ENCODE data around the gene LRMDA.
"Not testable (repeated sequence)": the region's sequence is repeated elsewhere in the genome, so short reads cannot be mapped to it uniquely, and the experiment has no call there.

Gene LRMDA

DNA sequence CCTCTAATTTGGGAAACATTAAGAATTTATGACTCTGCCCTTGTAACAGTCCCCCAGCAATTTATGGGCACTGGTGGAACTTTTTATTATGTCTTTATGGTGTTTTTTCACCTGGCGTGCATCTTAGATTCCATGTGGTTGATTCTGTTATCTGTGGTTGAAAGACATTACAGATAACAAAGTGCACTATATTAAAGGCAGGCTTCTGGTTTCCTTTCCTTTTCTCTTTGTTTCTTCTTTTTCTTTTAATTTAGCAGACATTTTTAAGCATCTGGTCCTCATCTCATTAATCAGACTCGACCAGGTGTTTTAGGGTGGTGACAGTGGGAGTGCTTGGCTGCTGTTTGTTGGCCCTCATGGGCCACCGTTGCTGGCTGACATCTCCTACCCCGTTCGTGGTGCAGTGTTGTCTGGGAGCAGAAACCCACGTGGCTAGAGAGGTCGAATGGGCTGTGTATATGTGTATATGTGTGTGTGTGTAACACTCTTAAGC, 77.4 kb downstream of the LRMDA start:
- peak; percentile 58 for DNase-seq

DNA sequence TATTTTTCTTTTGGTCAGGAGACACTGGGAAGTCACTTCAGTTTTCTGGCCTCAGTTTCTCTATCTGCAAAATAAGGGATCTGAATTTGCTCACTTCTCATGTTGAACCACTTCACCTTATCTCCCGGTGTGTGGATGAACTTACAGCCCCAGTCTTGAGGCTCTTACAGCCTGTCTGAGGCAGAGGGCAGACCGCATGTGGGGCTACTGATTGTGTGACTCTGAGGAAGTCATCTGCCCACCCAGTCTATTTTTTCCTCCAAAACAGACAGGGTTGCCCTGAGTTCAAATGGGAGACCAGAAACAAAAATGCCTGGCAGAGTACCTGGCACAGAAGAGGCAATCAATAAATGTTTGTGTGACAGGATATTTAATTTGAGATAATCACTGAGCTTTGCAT, 78.3 kb downstream of the LRMDA start:
- DNase-seq: peak; percentile 19

DNA sequence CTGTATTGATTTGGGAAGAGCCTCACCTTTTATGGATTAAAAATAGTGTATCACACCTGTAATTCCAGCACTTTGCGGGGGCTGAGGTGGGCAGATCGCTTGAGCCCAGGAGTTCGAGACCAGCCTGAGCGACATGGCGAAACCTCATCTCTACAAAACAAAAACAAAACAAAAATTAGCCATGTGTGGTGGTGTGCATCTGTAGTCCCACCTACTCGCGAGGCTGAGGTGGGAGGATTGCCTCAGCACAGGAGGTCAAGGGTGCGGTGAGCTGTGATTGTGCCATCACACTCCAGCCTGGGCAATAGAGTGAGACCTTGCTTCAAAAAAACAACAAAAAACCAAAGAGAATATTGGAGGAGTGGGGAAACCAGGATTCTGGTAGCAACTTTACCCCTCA, 79.6 kb downstream of the LRMDA start:
- no peak for DNase-seq

DNA sequence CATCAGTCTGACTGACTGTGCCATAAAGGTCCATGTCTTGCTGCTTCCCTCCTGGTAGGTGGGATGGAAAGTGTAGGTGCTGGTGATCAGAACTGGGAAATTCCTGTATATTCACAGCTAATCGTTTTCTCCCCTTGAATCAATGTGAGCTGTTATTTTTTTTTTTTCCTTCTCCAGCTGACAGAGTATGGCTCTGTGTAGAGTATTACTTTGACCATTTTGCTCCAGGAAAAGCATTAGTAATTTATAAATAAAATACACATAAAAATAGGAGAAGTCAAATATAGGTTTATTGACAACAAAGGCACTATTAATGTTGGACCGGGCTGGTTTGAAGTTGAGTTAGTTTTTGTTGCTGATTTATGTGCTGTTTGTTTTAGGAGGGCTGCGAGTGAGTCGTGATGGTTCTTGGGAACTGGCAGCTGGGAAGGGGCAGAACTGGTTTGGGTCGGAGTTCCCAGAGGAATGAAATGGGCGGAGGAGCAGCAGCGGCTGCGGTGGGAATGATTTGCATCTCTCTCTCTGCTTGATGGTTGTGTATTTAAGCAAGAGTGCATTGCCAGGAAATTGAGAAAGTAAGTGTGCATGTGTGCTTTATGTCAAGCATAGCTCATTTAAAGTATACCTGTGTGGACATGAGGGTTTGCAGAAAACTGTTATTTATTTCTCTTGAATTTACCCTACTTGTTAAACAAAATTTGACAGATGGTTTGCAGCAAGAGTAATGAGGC, 80.9 kb downstream of the LRMDA start:
- no peak for DNase-seq

DNA sequence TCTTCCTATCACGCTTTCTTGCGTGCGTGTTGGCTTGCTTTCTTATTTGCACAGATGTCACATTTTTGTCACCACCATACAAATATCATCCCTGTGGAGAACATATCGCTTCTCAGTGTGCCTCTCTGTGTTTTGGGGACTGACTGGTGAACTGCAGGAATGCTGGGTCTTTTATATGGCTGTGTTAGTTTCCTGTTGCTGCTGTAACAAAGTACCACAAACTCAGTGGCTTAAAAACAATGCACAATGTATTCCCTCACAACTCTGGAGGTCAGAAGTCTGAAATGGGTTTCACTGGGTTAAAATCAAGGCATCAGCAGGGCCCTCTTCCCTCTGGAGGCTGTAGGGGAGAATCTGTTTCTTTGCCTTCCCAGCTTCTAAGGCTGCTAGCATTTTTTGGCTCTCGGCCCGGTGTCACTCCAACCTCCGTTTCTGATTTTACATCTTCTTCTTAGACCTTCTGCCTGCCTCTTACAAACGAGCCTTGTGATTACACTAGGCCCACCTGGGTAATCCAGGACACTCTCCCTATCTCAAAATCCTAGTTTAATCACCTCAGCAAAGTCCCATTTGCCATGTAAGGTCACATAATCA, 82.0 kb downstream of the LRMDA start:
- no peak for DNase-seq

DNA sequence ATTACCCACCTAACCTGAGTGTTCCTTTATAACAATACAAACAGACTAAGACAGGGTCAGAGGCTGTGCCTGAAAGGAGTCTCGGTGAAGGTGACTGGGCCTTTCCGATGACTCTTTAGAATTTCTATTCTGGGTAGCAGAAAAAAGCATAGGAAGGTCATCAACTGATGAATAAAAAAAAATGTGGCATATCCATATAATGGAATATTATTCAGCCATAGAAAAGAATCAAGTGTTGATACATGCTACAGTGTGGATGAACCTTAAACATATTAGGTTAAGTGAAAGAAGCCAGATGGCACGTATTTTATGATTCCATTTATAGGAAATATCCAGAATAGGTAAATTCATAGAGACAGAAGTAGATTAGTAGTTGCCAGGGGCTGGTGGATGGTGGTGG, 83.4 kb downstream of the LRMDA start:
- DNase-seq: no peak

DNA sequence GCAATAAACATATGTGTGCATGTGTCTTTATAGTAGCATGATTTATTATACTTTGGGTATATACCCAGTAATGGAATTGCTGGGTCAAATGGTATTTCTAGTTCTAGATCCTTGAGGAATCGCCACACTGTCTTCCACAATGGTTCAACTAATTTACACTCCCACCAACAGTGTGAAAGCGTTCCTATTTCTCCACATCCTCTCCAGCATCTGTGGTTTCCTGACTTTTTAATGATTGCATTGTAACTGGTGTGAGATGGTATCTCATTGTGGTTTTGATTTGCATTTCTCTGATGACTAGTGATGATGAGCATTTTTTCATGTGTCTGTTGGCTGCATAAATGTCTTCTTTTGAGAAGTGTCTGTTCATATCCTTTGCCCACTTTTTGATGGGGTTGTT, 84.7 kb downstream of the LRMDA start:
- DNase-seq: not testable (repeated sequence)

DNA sequence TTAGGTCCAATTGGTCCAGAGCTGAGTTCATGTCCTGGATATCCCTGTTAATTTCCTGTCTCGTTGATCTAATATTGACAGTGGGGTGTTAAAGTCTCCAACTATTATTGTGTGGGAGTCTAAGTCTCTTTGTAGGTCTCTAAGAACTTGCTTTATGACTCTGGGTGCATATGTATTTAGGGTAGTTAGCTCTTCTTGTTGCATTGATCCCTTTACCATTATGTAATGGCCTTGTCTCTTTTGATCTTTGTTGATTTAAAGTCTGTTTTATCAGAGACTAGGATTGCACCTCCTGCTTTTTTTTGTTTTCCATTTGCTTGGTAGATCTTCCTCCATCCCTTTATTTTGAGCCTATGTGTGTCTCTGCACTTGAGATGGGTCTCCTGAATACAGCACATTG, 87.8 kb downstream of the LRMDA start:
- not testable (repeated sequence) for DNase-seq

DNA sequence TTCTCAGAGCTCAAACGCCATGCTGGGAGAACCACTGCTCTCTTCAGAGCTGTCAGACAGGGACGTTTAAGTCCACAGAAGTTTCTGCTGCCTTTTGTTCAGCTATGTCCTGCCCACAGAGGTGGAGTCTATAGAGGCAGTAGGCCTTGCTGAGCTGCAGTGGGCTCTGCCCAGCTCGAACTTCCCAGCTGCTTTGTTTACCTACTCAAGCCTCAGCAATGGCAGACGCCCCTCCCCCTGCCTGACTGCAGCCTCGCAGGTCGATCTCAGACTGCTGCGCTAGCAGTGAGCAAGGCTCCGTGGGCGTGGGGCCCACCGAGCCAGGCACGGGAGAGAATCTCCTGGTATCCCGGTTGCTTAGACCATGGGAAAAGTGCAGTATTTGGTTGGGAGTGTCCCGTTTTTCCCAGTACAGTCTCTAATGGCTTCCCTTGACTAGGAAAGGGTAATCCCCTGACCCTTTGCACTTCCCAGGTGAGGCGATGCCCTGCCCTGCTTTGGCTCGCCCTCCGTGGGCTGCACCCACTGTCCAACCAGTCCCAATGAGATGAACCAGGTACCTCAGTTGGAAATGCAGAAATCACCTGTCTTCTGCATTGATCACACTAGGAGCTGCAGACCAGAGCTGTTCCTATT, 89.9 kb downstream of the LRMDA start:
- DNase-seq: not testable (repeated sequence)

DNA sequence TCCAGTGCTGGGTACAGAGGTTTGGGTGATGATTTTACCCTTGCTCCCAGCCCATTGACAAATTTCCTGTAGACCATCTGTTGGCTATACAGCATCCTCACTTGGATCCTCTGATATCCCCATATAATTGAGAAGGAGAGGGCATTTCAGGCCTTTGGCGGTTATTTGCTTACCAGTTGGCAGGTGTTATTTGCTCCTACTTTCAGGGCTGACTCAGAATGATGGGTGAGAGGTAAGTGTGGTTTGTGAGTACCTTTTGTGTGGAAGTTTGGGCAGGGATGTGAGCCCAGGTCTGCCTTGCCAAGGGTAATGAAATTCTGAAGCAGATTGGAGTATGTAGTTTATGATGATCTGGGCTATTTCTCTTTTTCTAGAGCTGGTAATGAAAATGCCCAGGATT, 93.6 kb downstream of the LRMDA start:
- no peak for DNase-seq

DNA sequence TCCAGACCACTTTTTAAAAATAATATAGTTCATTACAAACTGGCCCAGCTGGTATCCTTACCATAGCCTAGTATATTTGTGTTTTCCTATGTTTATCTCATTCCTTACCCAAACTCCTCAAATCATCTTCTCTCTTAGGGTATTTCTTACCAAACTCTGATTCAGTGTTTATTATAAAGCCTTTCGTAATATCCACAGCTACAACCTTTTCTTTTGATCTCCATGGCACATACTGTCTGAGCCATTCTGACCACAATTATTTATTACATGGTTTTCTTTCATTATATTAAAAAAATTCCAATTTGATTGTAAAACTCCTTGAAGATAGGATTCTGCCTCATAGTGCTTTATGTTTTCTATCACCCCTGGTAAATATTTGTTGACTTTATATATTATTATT, 94.2 kb downstream of the LRMDA start:
- no peak for DNase-seq

DNA sequence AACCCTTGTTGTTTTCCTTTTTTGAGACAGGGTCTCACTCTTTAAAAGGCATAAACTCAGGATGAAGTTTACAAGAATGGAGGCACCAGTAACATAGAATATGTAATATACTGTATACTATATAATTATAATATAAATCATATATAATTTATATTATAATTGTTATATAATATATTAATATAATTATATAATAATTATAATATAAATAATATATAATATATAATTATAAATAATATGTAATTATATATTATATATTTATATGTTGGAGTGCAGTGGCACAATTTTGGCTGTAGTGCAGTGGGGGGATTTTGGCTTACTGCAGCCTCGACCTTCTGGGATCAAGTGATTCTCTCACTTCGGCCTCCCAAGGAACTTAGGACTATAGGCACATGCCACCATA, 96.1 kb downstream of the LRMDA start:
- DNase-seq: no peak

DNA sequence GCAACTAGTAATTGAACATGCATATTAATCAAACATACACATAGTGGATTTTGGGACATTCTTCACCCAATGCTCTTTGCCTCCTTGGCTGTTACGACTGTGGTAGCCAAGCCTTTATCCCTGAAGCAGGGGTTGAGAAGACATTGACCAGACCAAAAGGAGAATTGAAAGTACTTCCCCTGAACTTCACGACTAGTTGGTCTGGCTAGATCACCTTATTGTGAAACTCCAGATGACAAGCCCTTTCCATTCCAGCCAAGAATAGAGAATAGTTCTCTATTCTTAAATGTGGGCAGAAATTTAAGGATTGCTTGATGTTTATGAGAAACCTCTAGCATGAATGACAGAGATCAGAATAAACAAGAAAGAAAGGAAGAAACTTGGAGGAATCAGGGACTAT, 97.0 kb downstream of the LRMDA start:
- DNase-seq: peak; percentile 9

DNA sequence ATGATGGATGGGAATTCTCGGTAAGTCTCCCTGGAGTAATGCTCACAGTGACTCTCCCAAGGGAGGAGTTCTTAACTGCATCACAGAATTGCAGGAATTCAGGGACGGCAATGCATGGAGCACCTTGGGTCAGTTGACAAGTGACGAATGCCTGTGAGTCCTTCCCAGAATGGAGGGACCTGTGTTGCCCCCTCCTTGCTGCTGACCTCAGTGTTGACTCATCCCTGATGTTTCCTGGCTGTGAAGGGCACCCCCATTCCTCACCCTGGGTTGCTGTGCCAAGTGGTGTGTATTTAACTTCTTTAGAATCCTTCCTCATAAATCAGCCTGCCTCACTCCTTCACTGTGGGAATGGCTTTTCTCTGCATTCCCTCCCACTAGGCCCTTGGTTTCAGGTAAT, 98.9 kb downstream of the LRMDA start:
- no peak for DNase-seq

DNA sequence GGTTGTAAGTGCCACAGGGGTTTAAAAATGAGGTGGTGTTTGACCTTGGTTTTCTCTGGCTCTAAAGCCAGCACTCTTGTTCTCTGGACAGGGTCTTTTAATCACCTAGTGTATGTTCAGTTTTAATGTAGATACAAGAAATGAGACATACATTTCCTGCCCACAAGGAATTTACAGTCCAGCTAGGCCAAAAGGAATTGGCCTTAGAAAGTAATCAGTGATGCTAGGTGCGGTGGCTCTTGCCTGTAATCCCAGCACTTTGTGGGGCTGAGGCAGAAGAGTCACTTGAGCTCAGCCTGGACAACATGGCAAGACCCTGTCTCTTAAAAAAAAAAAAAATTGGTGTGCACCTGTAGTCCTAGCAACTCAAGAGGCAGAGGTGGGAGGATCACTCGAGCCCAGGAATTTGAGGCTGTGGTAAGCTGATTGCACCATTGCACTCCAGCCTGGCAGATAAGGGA, 100.2 kb downstream of the LRMDA start:
- peak; percentile 29 for DNase-seq

DNA sequence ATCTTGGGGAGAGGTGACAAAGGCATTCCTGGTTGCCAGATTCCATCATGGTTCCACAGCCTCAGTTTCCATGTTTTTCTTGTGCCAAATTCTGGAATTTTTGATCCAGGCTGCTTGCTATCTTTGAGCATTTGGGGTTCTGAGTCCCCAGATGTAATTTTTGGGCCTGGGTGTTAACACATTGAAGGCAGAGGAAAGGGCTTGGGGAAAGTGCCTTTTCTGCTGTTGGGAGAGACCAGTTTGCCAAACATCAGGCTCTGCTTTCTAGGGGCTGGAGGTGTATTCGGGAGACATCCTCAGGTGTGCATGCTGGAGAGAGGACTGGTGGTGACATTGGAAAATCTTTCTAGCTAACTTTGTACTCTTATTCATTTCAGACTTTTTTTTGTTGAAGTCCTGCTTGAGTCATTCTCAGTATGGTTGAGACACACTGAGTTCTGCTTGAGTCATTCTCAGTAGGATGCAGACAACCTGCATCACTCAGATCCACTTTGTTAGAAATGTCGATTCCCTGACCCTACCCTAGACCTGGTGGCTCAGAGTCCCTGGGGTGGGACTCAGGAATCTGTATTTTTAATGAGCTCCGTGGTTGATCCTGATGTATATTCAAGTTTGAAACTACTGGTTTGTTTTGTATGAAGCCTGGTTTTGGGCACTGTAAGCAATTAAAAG, 101.0 kb downstream of the LRMDA start:
- DNase-seq: no peak

DNA sequence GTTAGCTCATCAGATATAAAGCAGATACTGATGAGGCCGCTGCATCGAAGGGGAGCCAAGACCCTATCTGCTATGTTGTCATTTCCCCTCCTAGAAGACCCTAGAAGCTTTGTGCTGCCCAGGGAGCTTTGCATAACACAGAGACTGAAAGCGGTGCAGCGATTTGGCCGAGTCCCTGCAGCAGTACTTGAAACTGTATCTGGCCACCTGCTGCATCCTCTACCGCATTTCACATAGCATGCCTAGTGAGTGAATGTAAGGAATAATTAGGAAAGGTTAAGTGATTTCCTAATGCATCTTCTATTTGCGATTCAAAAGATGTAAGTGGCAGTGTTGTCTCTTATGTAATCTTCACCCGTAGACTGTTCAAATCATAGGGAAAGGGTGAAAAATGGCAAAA, 106.7 kb downstream of the LRMDA start:
- no peak for DNase-seq

DNA sequence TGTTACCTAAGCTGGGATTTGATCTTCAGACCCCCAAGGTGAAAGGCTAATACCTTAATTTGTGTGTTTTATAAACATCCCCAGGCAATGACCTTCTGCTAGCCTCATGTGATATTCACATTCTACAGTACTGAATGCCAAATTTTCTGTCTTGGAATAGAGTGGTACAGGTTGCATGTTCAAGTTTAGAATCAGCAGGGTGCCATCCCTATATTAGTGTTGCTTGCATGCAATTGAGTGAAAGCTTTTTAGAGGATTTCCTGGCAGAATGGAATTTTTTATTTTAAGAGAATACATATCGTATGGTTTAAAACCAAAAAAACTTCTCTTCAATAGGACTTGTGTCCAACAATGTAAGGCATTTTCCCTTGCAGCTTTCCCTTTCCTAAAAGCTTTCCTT, 107.3 kb downstream of the LRMDA start:
- DNase-seq: no peak

DNA sequence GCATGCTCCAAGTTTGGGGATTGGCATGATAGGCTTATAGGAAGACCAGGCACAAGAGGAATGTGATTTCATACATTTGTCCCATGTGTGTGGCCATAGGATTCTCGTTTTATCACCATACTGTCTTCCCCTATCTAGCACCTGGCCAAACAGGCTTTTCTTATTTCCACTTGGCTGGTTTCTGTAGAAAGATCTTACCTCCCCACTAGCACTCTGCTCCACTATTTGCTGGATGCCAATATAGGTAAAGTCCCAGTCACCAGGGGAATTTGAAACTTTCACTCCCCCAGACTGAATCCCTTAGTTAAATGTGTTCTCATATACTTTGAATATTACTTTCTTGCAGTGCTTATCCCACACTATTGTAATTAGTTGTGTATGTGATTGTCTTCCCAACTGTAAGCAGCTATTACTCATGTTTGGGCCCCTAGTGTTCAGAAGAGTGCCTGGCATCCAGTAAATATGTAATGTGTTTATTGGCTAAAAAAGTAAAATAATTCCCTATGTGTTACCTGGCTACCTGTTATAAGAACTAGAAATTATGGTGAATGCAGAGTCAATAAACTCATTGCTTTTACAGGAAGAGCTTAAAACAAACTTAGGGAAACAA, 109.0 kb downstream of the LRMDA start:
- no peak for DNase-seq

DNA sequence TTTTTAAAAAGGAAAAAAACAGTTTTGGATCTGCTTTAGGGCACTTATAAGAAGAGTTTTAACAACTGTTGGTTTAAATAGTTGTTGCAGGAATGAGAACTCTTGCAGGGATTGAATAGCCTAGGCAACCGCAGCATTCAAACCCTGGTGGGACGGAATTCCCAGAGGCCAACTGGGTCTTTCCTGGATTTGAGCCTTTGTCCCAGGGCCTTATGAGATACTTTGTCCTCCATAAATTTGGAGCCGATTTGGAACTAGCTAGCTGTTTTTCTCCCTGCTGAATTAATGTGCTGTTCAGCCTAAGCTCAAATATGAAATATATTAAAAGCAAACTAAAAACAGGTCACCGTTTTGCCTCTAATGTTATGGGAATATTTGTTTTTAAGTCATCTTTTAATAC, 109.6 kb downstream of the LRMDA start:
- DNase-seq: no peak

DNA sequence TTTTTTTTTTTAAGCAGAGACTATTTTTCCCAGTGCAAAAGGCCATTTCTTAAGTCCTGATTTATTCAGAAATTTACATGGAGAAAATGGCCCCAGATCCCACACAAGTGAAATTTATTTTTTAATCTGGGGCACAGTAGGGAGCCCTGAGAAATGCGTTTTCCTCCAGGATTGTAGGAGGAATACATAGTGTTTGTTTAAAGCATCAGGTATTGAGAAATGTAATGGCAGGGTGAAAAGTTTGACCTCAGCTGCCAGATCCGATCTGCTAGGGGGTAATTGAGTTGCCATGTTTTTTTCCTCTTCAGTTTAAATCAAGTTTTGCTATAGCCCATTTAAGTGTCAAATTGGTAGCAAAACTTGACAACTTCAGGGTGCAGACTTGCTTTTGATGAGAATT, 110.0 kb downstream of the LRMDA start:
- no peak for DNase-seq

DNA sequence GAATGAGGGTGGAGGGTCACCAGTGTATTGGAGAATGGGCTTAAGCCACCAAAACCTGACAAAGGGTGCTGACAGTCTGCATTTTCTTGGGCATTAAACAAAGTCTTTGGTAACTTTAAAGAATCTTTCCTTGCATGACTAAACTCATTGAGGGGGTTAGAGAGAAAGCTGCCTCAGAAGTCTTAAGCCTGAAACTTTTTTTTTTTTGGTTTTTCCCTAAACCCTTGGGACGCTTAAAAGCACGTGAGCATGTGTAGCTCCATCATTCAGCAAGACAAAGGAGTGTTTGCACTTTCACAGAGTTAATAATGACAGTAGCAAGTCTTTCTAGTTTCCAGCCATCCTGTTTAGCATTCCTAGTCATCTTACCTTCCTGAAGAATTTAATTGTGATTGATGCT, 110.7 kb downstream of the LRMDA start:
- DNase-seq: no peak

DNA sequence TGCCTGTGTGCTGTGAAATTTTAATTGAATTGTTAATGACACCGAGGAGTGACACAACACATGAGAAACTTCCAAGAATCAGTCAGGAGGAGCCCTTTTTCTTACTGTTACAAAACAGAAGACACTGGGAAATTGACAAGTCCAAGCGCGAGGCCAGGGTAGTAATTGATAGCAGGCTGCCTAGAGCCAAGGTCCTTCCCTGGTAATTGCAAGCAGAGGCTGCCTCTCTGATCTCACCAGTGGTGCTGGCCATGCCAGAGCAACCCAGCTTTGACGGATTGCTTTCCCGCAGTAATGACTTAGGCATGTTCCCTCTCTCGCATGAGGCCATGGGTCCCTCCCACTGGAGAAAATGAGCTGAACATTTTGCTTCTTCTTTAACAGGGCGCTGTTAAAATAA, 111.5 kb downstream of the LRMDA start:
- no peak for DNase-seq

All from hematopoietic multipotent progenitor cell treated with erythropoietin and hydrocortisone succinate and interleukin-3 and kit ligand, for 4 days (in vitro differentiated cells).